NCI-H510A (cell line): ENCODE results near the gene CALCR.
A peak's percentile ranks its signal among the peaks of the same experiment; 100 is the strongest.
"Not testable (repeated sequence)": the region's sequence is repeated elsewhere in the genome, so short reads cannot be mapped to it uniquely, and the experiment has no call there.

Experiments
- DNase-seq: peaks from one replicate; lab custom pipeline; 2025; lab: John Stamatoyannopoulos, UW

CALCR gene

DNA sequence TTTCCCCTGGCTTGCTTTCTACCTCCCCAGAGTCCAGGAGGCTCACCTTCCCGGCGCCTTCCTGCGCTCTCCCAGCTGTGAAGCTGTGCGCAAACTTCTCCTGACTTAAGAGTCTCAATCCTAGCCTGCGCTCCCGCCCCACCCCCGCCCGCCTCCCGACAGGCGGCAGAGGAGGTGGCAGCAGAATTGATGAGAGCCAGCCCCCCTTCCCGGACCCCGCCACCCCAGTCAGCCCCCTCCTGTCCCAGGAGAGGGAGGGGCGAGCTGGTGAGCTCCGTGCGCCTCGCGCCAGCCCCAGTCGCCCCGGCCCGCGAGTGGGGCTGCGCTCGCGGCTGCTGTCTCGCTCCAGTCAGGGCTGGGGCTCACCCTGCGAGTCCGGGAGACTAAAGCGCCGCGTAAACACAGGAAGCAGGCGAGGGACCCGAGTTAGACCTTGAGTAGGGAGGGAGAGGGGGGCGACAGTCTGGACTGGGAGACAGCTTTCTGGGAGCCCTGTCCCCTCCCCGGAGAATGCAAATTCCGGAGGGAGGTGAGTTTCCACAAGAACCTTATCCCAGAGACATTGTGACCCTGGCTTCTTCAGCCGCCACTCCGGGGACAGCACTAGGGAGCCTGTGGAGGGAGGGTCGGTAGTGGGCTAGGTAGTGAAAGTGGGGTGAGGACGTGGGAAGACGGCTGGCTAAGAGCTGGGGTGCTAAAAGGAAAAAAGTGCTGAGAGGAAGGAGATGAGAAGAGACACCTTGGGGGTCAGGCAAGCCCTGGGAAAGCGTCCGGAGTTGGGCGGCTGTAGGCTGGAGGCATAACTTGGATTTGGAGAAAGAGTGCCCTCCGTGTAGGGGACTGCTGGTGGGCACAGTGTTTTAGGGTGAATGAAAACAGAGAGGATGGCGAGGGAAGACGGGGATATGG is at the start of gene CALCR:
CALCR (minus strand) TSS at position 79 of the 909 bp plus-strand sequence. CDS start 87,743 bp downstream, outside the sequence.
- peak; percentile 5 for DNase-seq

DNA sequence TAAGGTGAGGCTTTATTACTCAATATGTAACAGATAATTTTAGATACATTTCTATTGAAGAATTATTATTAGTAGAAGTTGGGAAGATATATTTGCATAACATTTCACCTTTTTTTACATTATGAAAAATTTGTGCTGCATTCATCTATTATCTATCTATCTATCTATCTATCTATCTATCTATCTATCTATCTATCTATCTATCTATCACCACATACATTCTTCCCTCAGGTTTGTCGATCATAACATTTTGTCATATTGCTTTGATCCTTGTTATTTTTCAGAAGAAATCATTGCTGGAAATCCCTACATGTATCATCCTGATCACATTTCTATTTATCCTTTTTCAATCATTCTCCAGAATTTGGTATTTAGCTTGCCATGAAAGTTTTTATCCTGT is 49.3 kb upstream of the CALCR start:
- DNase-seq = no peak

DNA sequence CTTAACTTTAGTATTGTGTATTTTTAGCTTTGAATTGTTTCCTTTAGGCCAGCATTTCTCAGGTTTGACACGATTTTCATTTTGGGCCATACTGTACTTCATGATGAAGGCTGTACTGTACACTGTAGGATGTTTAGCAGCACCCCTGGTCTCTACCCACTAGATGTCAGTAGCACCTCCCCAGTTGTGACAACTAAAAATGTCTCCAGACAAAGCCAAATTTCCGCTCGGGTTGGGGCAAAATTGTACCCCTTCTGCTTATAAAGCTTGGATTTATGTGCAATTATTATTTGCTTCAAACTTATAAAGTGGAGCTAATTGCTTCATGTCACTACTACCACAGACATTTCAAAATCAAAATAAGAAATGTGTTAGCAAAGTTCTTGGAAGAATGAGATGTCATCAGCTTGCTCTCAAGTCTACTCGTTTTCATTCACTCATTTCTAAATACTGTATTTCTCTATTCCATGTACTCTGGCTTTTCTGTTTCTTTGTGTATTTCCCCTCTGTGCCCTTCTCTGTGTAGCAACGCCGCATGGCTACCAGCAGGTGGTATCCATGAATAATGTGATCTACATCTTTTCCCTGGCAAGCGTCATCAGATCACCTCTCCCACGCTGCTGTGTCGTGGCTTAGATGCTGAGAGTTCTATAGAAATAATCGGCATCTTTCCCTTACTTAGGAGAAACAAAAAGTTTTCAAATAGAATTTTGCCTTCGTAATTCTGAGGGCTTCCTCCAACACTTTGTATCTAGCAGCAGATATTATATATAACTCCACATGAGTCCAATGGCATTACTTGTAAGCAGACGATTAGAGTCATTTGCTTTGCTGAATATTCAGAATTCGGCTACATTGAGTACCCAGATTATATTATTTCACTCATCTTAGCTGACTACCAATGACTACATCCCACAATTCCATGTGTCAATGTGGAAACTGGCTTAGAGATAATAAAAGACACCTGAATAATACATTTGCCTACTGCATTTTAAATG is 47.8 kb upstream of the CALCR start:
- DNase-seq = no peak

DNA sequence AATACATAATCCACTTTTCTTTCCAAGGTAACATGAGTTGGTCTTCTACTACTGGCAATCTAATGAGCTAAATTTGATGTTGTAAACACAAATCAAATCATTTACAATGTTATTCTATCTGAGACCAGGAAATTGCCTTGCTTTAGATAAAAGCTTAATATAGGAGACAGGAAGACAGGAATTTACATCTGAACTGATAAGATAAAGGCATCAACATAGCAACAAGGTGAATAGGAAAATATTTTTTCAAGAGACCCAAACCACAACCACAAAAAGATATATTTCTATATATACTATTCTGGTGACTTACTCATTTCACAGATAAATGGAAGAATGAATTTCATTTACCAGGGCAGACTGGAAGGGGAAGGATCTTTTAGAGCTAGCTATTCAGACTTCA is 46.3 kb upstream of the CALCR start:
- DNase-seq = no peak

DNA sequence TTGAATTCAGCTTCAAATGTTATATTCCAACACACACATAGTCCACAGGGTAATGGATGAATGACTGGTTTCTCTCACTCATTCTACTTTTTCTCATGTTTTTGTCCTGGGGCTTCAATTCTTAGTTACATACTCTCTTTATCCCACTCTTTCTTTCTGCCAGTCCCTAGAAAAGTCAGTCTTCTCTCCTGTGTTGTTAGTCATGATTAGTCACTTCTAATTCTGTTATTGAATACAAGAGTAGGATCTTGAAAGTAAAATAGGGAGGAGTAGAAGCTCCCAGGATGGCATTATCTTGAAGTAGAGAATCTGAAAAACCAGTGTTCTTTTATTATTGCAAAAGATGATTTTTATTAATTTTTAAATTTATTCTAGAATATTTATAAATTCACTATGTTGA is 45.5 kb upstream of the CALCR start:
- DNase-seq = no peak

DNA sequence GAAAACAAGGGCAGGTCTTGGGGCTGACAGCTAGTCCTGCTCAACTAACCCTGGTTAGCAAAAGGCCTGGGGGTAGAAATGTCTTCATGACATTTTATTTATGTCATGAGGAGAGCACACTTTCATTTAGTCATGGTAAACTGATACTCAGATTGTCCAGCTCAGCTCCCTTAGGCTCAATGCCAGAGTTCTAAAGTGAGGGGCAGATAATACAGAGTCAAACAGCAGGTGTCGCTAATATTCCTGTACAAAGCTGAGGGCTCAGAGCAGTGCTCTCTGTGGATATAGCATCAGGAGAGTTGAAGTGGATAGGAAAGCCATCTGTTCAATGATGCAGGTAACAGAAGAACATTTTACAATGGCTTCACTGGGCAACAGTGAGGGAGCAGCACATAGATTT is 26.8 kb upstream of the CALCR start:
- DNase-seq = no peak

DNA sequence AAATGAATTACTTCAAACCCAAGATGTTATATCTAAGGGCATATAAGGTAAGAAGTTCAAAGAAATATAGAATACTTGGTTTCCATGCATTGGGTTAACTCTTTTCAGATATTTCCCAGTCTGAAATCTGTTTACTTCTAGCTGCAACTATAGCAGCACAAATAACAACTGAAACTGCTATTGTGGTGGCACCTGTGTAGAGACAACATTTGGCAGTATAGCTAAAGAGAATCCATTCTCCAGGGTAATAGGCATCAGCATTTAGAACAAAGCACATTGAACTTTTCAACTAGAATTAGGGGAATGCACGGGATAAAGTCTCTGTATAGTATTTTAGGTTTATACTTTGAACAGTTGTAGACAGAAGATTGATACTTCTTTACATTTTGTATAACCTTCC is 19.7 kb upstream of the CALCR start:
- no peak for DNase-seq

DNA sequence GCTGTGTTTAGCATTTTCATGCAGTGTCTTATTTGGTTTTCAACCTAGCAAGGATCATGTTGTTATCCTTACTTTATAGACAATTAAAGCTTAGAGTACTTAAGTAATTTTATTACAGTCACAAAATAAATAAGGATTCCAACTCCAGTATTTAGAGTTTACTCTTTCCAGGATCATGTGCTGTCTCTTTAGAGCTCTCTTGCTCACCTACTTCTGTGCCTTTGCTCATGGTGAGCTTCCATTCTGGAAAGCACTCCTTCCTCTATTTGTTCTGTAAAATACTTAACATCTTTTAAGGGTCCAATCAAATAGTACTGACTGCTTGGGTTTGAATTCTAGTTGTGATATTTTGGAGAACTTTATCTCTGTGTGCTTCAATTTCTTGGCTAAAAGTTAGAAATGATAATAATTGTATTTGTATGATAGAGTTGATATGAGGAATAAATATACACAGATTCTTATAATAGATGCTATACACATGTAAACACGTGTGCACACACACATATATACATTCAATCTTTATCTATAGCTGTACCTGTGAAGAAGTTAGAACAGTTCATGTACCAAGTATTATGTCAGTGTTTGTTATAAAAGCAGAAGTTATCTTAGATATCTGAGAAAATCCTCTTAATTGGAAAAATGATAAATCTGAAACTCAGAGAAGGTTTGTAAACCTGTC is 18.2 kb upstream of the CALCR start:
- no peak for DNase-seq

DNA sequence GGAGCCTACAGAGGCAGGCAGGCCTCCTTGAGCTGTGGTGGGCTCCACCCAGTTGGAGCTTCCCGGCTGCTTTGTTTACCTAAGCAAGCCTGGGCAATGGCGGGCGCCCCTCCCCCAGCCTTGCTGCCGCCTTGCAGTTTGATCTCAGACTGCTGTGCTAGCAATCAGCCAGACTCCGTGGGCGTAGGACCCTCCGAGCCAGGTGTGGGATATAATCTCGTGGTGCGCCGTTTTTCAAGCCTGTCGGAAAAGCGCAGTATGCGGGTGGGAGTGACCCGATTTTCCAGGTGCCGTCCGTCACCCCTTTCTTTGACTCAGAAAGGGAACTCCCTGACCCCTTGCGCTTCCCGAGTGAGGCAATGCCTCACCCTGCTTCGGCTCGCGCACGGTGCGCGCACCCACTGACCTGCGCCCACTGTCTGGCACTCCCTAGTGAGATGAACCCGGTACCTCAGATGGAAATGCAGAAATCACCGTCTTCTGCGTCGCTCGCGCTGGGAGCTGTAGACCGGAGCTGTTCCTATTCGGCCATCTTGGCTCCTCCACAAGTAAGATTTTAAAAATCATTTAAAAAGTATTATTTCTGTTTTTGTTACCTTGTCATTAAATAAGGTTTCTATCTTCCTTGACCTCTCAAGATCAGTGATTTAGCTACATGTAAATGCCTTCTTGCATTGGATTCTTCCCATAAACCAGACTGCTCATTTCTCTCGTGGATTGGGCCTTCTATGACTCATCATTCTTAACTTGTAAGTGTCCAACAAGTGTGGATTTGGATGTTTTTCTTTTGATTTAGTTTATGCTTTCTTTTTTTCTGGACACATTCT is 16.9 kb upstream of the CALCR start:
- not testable (repeated sequence) for DNase-seq

DNA sequence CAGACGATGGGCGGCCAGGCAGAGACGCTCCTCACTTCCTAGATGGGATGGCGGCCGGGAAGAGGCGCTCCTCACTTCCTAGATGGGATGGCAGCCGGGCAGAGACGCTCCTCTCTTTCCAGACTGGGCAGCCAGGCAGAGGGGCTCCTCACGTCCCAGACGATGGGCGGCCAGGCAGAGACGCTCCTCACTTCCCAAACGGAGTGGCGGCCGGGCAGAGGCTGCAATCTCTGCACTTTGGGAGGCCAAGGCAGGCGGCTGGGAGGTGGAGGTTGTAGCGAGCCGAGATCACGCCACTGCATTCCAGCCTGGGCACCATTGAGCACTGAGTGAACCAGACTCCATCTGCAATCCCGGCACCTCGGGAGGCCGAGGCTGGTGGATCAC is 11.9 kb upstream of the CALCR start:
- DNase-seq = not testable (repeated sequence)

DNA sequence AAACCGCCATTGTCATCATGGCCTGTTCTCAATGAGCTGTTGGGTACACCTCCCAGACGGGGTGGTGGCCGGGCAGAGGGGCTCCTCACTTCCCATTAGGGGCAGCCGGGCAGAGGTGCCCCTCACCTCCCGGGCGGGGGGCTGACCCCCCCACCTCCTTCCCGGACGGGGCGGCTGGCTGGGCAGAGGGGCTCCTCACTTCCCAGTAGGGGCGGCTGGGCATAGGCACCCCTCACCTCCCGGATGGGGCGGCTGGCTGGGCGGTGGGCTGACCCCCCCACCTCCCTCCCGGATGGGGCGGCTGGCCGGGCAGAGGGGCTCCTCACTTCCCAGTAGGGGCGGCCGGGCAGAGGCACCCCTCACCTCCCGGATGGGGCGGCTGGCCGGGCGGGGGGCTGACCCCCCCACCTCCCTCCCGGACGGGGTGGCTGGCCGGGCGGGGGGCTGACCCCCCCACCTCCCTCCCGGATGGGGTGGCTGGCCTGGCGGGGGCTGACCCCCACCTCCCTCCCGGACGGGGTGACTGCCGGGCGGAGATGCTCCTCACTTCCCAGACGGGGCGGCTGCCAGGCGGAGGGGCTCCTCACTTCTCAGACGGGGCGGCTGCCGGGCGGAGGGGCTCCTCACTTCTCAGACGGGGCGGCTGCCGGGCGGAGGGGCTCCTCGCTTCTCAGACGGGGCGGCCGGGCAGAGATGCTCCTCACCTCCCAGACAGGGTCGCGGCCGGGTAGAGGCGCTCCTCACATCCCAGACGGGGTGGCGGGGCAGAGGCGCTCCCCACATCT is 11.4 kb upstream of the CALCR start:
- DNase-seq = not testable (repeated sequence)

DNA sequence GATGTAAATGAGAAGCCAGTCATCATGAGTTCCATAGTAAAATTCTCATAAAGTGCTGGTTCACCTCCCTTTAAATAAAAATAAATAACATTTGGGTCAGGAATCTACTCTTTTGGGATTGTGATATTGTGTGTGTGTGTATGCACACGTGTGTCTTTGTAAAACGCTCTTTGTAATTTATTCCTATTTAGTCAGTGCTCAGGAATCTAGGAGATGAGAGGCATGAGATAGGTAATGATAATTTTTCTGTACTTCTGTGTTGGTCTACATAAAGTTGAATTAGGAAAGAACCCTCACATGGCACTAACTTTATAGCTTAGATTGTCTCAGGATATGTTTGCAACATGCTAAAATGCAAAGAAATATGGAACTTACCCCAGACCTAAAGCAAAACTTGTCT is 4.9 kb upstream of the CALCR start:
- no peak for DNase-seq

DNA sequence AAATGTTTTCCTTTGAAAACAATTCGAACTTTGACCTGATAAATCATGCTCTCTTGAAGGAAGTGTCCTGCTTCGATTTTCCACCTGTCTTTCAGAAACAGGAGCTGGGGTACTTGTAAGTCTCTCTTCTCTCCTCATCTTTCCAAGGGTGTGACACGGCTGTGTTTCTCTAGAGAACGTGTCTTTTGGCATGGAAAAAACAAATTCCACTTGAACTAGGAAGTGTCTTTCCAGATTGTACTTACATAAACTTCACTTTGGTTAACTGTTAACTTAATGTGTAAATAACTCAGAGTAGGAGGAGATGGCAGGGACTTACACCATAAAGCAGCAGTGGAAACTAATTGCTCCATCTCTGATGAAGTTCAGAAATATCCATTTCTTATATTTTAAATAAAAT is 4.2 kb upstream of the CALCR start:
- no peak for DNase-seq

DNA sequence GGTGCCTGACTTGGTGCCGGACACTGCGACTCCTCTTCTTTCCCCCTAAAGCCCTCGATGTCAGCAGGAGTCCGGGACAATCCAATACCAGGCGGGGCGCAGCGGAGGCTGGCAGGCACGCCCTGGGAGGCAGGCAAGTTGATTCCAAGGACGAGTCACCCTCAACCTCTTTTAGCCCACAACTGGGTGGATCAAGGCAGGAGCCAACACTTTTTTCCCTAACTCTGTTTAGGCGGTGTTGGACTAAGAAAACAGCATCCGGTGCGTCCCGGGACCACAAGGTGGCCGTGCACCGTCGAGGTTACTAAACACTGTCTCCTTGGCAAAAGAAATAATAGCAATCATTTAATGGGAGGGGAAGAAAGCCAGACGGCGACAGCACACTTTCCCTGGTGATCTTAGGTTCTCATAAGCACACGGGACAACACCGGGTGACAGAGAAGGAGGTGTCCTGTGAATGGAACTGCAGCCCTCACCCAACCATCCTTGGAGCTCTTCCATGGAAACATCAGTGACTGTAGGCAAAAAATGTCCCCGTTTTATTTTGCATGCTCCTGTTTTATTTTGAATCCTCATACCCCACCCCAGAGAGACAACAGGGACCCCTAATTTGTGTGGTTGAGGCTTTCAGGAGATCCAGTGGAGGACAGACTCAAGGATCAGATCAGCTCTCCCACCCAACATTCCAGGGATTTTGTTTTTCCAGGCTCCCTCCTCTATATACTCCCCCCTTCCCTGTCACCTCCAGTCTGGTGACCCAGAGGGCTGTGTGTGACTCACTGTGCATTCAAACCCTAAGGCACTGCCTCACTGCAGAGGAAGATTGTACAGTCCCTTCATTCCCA is 1.3 kb upstream of the CALCR start:
- no peak for DNase-seq

DNA sequence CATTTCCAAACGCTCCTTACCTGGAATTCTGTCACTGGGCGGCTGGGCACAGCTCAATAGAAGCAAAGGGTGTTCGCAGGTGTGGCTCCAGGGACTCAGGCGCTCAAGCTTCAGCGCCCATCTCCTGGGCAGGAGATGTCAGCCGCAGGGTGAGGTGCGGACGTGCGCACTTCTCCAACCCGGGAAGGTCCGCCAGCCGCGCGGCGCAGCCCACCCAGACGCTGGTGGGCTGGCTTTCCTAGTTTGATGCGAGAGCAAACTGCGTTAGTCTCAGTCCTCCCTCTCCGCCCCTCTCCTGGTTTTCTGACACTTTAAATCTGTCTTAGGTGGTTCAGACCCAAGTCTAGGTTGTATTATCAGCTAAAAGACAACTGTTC is 267 bp downstream of the CALCR start:
- DNase-seq = no peak

DNA sequence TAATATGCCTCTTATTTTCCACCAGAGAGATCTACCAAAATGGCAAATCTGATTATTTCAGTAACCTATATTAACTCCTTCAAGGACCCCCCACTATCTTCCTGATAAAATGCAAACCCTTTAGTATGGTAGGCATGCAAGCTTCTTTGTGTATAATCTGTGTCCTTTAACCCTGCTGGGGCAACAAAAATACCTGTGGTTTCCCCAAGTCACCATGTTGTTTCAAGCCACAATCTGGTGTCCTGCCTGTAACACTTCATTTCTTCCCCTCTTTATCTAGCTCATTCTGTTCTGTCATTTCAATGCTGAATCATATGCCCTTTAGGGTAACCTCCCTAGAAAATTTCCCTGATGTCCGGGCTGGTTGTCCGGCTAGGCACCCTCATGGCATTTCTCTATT is 5.3 kb downstream of the CALCR start:
- DNase-seq = no peak

DNA sequence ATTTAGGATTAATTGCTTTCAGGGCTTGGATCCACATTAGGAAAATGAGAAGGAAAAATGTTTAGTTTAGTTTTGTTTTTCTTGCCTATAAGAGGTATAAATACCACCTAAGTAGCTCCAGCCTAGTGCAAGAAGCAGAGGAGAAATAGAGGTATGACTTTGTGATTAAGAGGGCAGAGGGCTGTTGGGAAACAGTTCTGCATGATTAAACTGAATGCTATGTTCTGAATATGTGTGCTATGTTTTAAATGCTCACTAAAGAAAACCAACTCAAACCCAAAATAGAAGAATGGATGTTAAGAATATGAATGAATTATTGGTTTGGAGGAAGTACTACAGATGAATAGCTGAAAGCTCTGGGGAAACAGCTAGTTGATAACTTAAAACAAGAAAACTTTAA is 7.6 kb downstream of the CALCR start:
- DNase-seq = no peak

DNA sequence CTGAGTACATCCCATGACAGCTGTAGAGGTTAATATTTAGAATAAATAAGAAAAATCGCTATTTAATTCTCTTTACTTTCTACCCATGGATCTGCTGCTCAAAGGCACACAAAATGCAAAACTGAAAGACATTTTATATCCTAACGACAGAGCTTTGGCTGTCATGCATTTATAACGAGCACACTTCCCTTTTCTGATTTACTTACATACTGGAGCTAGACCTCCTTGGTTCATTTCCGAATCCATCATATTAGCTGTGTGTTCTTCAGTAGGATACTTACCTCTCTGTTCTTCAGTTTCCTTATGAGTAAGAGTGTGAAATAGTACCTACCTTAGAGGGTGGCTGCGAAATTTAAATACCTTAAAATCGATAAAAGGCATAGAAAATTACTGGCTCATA is 10.9 kb downstream of the CALCR start:
- no peak for DNase-seq

DNA sequence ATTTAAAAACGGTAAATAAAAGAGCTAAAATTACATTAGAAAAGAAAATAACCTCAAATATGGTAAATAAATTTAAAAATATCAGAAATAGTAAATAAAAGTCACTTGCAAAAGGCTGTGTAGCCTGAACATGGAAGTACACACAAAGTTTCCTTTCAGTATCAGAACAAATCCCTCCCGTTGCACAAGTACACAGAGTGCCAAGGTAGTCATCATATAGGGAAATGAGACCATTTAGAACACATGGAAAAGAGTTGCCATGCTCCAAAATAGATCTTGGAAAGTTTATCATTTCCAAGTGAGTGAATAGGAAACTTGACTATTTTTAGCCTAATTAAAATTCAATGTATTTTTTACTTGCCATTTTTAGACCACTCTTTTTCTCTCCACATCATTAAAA is 11.6 kb downstream of the CALCR start:
- no peak for DNase-seq

DNA sequence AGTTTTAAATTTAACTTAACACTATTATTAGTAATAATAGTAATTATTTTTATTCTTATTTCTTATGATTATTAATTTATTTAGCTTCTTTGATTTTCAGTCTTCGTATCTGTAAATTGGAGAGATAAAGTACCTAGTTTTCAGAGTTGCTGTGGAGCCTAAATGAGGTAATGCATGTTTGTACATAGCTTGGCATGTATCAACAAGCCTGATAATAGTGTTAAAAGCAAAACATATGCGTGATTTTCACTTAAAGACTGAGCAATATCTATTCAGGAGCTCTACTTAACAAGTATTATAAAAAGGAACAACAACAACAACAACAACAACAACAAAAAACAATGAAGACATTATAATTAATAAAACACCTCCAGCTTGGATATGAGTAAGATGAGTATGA is 12.4 kb downstream of the CALCR start:
- no peak for DNase-seq
